Midbrain (tissue), 1 donor: ENCODE measurements around the gene NCKAP5.

Experiments
- DNase-seq: peaks from one replicate; lab custom pipeline; 2025; lab: John Stamatoyannopoulos, UW

NCKAP5 gene

DNA sequence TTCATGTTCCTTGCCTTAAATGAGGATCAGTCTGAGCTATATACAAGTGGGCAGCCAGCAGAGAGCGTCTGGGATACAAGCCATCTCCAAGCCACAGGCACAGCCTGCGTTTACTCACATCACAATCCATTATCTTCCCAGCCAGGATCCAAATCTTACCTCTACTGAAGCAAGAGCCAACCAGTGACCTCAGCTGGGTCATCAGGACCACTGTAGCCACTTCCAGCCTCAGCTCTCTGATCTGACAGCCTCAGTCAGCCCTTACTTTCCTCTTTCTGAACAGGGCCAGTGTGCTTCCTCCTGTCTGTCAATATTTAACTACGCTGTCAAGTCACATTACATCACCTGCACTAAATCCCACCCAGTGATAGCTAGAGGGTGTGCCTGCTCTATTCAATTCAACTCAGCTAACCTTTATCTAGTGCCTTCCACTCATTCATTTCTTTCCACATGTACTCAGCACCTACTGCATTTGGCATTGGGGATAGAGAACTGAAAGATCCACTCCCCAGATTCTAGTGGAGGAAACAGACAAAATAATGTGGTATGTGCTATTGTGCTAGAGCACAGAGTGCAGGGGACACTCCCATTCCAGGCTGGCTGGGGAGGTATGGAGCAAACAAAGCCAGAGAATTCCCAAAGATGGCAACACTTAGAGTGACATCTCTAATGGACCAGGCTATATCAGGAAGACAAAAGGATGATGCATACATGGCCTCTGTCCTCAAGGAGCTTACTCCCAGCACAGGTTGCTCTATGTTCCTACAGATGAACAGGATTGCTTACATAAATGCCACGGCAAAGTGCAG is 146.5 kb downstream of the NCKAP5 start:
- no peak for DNase-seq

DNA sequence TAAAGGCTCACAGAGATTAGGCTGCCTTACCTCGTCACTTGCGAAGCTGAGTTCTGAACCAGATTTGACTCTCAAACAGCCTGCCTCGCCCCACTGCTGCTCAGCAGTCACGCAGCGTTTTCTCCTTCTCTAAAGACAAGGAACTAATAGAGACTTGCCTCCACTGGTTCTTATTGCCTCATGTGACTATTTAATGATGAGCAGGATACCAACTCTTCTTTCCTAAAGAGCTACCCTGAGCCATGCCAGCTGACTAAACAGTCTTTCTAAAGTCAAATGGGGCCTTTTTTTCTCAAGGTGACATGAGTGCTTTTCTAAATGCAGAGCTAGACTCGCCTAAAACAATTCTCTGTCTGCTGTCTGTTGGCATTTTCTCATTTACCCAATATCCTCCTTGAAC is 147.5 kb downstream of the NCKAP5 start:
- DNase-seq, result no peak

DNA sequence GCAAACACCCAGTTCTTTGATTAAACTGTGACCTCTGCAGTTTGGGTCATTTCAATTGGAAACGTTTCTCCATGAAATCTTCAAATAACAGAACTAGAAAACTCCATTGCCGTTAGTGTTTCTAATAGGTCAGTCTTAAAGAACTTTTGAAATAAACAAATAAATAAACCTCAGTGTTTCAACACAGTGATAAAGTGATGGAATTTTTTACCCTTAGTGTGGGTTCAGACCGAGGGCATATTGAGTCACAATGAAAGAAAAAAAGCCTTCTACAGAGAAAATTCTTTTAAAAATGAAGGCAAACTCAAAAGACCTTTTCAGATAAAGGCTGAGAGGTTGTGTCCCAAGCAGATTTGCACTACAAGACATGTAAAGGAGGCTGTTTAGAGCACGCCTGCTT is 149.6 kb downstream of the NCKAP5 start:
- no peak for DNase-seq

DNA sequence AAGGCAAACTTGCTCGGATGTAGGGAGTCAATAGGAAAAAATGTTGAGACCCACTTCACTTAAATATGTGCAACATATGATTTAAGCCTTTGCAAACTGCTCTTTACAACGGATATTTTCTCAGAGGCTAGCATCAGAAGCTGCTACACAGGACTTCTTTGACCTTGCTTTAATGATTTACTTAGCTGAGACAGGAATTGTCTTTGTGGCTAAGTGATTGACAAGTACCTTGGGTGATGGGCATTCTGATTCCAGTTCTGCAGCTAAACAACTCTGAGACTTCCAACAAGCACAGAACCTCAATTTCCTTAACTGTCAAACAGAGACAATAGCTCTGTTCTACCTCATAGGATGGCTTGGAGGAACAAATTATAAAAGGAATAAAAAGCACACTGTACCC is 150.2 kb downstream of the NCKAP5 start:
- no peak for DNase-seq

DNA sequence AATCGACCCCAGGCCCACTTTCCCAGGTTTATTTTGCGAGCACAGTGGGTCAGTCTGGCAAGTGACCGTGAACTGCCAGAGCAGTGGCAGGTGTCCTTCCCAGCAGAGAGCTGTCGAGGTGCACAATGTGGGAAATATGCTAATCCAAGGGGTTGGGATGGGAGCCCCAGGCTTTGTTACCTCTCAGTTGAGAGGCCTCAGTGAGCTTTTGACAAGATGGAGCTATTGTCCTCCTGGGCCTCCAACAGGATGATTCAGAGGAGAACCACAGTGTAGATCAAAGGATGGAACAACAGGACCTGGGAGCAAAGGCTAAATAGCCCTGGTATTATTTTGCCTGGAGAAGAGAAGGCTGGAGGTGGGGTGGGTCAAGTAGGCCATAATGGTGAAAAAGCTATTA is 150.8 kb downstream of the NCKAP5 start:
- no peak for DNase-seq

DNA sequence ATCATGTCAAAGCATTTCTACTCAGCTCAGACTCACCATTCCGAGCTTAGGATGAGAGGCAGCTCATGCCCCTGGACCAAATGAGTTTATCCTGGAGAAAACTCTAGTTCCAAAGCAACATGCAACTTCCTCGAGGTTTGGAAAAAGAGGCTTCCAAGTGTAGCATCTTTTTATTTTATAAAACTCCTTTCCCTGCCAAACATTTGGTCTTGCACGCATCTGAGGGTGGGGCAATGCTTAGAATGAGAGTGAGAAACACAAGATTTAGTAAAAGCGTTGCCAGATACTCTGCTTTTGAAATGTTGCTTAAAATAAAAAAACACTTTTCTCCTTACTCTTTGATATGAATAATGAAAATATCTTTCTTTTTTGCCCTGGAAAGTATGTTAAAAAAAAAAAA is 151.5 kb downstream of the NCKAP5 start:
- DNase-seq, result no peak

DNA sequence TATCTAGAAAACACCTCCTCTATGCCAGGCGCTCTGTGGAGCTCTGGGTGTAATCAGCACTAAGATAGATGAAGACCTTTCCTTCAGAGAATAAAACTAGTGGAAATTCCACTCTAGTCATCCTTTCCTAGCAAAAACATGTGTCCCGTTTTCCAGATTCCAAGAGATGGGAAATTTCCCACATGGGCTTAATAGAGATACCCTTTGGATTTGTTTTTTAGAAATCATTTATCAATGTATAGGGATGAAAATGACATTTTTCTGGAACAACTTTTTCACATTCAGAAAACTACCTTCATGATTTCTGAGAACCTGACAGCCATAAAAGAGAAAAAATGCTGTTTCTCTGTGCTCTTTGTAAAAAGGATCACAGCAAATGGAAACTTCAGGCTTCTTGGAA is 152.1 kb downstream of the NCKAP5 start:
- DNase-seq, result no peak

DNA sequence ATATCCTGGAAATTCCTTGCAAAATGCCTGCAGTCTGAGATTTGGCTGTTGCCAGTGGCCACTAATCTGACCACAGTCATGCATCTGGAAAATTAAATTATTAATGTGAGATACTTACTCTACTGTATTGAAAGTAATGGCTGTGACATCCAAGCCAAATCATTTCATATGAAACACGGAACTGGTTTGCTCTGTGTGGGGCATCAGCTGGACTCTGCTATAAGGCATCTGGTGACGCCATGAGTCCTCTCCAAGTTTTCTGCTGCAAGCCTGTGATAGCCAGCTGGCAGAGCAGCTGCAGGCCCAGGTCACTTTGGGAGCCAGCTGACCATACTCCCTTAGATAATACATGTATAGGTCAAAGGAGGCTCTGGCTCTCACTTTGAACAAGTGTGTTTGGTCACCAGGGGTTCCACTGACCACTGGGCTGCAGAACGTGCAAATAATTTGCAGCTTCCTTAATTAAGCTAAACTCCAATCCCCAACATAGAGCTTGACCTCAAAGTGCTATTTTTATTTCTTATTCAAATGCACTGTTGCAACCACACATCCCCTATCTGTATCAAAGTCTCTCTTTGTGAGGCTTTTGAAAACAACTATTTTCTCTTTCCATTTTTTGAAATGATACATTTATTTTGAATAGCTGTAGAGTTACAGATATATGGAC is 152.9 kb downstream of the NCKAP5 start:
- no peak for DNase-seq

DNA sequence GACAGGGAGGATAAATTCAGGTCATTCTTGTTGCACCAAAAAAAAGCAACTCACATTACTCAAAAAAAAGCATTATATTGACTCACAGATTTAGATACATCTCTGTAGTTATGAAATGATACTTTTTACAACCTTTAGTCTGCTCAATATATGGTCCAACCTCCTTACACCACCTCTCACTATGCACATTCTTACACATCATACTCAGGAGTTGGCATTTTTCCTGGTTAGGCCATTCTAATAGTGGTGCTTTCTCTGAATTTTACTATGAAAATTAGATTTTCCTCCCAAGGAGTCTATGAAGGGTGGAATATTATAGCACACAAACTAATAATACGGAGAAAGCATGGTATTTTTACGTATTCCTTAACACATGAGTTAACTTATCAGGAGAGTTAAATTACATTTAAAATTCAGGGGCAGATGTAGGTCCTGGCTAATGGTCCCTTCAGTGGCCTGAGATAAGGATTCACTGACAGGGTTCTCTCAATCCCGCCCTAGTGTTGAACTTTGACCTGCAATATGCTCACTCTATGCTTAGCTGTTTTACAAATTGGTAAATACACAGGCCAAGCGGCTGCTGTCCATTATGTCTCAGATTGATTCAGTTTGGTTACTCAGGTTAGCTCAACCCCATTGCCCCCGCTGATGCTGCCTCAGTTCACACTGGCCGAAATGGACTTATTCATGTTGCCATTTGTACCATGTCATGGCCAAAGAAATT is 153.6 kb downstream of the NCKAP5 start:
- no peak for DNase-seq

DNA sequence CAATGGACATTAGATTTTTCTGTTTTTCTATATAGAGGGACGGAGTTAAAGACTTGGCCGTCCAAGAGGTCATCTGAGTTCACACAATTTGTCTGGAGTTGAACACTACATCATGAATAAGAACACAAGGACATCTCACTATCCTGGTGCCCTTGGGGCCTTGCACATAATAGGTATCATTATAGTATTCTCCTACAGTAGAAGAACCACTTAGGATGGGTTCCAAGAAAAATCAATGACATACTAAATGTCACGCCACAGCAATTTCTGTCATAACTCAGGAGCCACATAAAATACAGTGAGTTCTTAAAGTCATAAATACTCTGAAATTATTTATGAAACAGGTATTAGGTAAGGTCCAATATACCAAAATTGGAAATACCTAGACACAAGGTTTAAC is 154.4 kb downstream of the NCKAP5 start:
- no peak for DNase-seq

DNA sequence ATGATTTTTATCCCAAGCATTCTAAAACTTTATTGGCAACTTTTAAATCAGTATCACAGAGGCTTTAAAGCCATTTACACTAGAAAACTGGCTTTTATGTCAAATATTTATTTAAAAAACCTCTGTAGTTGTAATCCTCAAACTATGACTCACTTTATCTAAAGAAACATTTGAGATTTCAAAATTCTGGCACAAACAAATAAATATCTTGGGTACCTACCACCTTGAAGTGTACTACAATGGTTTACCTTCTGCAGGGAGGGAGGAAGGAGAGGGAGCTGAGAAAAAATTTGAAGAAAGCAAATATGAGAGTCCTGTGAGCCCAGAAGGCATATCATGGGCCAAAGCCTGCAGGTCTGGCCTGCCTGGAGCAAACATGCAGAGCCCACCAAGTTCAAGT is 155.6 kb downstream of the NCKAP5 start:
- no peak for DNase-seq

DNA sequence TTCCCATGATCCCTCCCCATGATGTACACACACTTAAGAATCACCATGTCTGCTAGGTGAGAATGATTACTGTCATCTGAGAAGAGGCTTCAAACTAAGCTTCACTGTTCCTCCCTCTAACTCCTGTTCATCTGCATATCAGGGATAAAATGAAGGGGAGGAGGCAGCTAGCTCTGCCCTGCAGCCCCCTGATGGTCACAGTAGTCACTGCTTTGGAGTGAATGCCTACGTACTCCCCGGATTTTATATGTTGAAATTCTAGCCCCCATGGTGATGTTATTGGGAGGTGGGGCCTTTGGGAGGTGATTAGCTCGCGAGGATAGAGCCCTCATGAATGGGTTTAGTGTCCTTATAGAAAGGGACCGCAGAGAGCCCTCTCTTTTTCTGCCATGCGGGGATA is 156.4 kb downstream of the NCKAP5 start:
- DNase-seq, result no peak

DNA sequence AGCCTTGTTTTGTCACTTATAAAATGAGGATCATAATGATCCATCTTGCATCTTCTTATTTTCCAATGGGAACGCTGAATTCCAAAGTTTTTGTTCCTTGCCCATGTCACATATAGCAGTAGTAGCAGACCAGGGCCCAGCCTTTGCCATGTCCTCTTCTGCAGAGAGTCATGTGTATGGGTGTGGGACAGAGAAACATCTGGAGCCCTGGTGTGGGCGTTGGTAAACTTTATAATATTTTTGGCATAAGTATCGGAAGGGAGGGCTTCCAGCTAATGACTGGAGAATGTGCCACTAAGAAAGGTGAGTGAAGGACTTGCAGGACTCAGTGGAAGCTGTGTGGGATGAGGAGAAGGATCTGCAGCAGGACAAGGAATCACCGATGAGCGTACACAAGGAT is 157.2 kb downstream of the NCKAP5 start:
- no peak for DNase-seq

DNA sequence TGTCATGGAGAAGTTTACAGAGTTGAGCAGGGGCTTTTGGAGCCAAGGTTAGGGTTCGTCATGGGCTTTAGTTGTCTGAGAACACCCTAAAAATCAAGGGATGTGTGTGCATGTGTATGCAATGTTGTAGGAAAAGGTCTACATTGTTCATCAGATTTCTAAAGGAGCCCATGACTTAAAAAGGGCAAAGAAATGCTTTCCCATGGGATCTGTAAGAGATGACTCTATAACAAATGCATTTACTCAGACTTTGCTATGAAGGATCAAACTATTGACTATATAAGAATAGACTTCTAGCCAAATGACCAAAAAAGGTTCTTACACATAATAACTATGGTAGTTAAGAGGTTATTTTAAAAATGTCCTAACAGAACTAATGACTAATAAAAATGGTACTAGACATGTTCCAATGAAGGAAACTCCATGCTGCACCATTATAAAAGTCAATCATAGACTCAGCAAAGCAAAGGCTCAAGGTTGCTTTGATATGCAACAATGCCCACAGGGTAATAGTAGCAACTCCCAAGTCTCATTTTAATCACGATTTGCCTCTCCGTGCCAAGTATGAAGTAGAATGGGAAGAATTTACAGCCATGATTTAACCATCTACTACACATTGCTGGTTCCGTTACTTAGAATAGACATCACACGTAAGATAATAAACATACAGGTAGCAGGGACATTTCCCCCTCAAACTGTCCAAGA is 158.5 kb downstream of the NCKAP5 start:
- no peak for DNase-seq

DNA sequence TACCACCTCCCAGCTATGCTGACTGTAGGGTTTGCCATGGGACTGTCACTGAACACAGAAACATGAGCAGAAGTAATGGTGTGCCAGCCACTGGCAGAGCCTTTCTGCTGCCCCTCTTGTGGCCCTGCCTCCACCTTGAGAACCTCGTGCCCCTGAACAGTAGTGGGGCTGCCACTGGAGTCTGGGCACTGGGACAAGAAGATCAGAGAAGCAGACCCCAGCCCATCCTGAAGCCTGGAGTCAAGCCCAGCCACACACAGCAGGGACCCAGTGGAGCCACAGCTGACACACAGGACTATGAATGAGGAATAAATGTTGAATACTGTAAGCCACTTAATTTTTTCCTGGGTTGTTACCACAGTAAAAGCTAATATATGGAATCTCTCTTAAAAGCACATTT is 159.6 kb downstream of the NCKAP5 start:
- no peak for DNase-seq

DNA sequence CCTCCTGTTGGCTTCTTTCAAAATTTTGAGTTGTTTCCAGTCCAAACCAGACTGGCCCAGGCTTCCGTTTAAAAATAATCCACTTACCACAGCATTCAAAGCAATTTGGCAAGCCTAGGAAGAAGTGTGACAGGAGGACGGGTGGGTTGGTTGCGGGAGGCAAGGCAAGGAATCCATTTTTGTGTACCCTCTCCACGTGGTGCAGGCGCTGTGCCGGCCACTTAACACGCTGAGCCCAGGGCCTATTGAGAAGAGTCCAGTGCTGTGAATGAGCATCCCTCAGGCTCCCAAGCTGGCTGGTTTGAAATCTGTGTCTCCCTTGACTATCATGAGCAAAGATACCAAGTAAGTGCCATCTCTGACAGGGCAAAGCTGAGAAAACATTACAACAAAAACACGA is 160.9 kb downstream of the NCKAP5 start:
- DNase-seq, result no peak

DNA sequence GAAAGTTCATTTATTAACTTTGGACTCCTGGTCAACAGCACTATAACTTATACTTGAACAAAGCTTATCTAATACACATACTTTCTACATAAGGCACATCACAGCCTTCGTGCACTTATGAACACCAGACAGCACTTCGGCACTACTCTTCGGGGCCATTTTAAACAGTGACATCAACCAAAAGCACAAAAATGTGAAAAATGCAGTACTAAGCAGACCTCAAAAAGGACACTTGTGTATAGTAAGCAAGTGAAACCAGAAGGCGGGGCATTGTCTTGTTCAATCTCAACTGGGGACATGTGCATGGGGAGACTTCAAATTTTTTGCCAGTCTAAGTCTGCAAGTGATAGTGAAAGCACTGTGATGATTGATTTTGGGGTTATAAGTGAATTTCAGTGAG is 163.0 kb downstream of the NCKAP5 start:
- no peak for DNase-seq

DNA sequence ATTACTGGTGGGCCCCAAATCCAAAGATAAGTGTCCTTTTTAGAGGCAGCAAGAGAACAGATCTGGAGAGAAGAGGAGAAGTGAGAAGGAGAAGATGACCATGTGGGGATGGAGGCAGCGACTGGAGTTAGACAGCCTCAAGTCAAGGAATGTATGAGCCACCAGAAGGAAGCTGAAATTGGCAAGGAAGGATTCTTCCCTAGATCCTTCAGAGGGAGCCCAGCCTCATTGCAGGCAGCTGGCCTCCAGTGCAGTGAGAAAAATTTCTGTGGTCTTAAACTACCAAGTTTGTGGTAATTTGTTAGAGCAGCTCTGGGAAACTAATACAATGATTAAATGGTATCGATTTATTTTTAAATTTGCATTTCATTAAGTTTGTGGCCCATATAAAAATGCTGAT is 167.9 kb downstream of the NCKAP5 start:
- no peak for DNase-seq

DNA sequence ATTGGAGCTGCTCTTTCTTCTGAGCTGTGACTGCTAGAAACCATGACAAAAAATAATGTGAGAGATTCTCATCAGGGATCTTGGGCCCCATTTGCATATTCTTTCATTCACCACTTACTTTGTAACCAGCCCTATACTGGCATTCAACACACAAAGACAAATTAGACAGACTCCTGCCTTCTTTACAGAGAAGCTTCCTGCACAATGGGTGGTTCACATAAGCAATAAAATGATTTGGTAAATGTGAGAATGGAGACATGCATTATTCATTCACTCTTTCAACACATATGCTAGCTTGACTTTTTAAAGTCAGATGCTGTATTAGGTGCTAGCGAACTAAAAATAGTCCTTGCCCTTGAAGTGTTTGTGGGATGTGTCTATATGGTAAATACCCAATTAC is 174.4 kb downstream of the NCKAP5 start:
- no peak for DNase-seq

DNA sequence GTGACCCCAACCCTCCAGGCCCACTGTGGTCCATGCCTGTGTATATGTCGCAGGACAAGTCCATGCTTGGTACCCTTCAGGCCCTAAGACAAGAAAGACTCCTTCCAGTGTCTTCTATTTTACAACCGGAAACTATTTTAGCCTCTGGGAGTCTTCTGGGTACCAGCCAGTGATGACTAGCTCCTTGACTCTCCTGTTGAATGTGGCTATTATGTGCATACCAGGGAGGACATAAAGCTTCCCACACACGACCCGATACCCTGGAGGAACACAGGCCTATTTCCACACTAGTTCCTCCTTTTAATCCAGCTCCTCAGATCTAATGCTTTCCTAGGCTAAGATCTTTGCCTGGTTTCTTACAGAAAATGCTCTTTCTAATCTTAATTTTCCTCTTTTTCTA is 178.1 kb downstream of the NCKAP5 start:
- no peak for DNase-seq

DNA sequence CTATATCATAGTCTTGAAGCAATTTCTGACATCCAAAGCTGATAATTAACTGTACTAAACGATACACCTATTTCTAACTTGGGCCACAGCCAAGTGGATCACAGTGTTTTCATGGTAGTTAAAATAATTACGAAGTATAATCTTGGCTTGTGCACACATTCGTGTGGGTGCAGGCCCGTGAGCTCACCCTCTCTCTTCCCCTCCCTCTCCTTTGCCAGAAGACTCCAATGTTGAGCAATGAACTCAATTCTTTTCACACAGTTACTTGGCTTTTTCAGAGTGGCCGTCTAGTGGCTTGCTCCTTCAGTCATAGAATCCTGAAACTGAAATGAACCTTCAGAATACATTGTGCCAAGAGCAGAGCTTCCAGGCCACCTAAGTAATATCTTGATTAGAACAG is 178.7 kb downstream of the NCKAP5 start:
- DNase-seq, result no peak

DNA sequence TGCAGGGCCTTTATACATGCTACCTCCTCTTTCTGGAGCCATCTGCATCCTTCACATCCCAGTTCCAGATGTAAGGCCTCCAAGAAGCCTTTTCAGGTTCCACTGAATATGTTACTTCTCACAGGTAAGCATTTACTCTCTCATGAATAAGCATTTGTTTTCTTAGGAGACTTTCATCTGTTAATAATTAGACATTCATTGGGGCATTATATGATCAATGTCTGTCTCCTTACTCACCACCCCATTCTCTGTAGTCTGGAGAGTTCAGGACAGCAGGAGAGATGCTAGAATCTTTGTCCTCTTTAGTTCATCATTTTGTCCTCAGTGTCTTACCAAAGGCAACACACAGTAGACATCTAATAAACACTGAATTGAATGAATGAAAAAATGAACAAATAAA is 185.7 kb downstream of the NCKAP5 start:
- no peak for DNase-seq

DNA sequence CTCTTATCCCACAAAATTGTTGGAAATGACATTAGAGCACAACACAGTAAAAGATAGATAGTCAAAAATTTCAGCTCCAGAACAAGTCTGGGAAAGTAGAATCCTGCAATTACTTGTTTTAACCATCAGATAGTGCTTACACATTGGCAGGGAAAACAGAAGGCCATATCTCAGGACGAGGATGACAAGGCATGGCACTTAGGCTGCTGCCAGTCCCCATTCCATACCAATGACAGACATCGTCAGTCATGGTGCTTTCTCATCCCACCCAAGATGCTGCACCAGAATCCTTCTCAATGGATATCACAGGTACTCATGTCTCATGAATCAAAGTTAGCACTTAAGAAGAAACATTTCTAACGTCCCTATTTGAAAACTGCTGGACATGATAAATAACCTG is 187.3 kb downstream of the NCKAP5 start:
- no peak for DNase-seq
